ENCODE data around the gene MARK2.

- TF ChIP-seq TAF1 (IDR thresholded peaks at IDR 0.05; ENCODE audit: borderline replicate concordance, low read depth, low read length) (no peak), POLR2AphosphoS5 (IDR thresholded peaks at IDR 0.05; ENCODE audit: low read depth, low read length) (no peak), SMC3 (IDR thresholded peaks at IDR 0.05; ENCODE audit: low read depth, low read length) (no peak), CTCF (IDR thresholded peaks at IDR 0.05) (no peak; the same call in 1 of the 2 replicates), RAD21 (IDR thresholded peaks at IDR 0.05; ENCODE audit: low read length) (no peak), EP300 (IDR thresholded peaks at IDR 0.05; ENCODE audit: borderline replicate concordance in 1 of 2, low read depth in 1 of 2, low read length in 1 of 2) (no peak), RCOR1 (IDR thresholded peaks at IDR 0.05; ENCODE audit: low read length) (no peak)
These were observed 100.5 kb downstream of the MARK2 start for GRCh38 chr11:63939397-63939891.

Measured in SK-N-SH (cell line).